Parathyroid adenoma (tissue), 2 donors: ENCODE measurements around the gene SLC4A4.

ENCODE experiments used
- H2AFZ ChIP-seq: fragments of 300-600 bp; sonication (generic); one replicate; pipeline ENCODE4 v1.7.0; 2017; ENCODE audit warnings: antibody characterized with exemption, mild to moderate bottlenecking
- H3K27ac ChIP-seq: fragments of 300-600 bp; sonication (generic); one replicate; pipeline ENCODE4 v1.7.0; 2017
- H3K27me3 ChIP-seq: fragments of 300-600 bp; sonication (generic); one replicate; pipeline ENCODE4 v1.7.0; 2017; ENCODE audit warnings: low read length; ENCODE audit not compliant: control insufficient read depth, insufficient read depth
- H3K36me3 ChIP-seq: fragments of 300-600 bp; sonication (generic); one replicate; pipeline ENCODE4 v1.7.0; 2017; ENCODE audit warnings: low read length; ENCODE audit not compliant: control insufficient read depth, insufficient read depth
- H3K4me1 ChIP-seq: fragments of 300-600 bp; sonication (generic); one replicate; pipeline ENCODE4 v1.7.0; 2017; ENCODE audit warnings: control low read depth
- H3K4me2 ChIP-seq: fragments of 300-600 bp; sonication (generic); one replicate; pipeline ENCODE4 v1.7.0; 2017; ENCODE audit warnings: low read length
- H3K4me3 ChIP-seq: fragments of 300-600 bp; sonication (generic); one replicate; pipeline ENCODE4 v1.7.0; 2017; ENCODE audit warnings: low read depth, low read length
- H3K79me2 ChIP-seq: fragments of 300-600 bp; sonication (generic); one replicate; pipeline ENCODE4 v1.7.0; 2017; ENCODE audit warnings: control low read depth
- H3K9ac ChIP-seq: fragments of 300-600 bp; sonication (generic); one replicate; pipeline ENCODE4 v1.7.0; 2017; ENCODE audit warnings: mild to moderate bottlenecking
- H3K9me3 ChIP-seq: fragments of 300-600 bp; sonication (generic); one replicate; pipeline ENCODE4 v1.7.0; 2017; ENCODE audit warnings: low read length; ENCODE audit not compliant: control insufficient read depth
- TF ChIP-seq, protein P1 (sequence below): fragments of 300-600 bp; sonication (generic); IDR thresholded peaks from one replicate; pipeline ENCODE4 v1.7.0; 2017; ENCODE audit warnings: antibody characterized with exemption, mild to moderate bottlenecking
- donor health status: primary hyperparathyroidism.

Gene SLC4A4

DNA sequence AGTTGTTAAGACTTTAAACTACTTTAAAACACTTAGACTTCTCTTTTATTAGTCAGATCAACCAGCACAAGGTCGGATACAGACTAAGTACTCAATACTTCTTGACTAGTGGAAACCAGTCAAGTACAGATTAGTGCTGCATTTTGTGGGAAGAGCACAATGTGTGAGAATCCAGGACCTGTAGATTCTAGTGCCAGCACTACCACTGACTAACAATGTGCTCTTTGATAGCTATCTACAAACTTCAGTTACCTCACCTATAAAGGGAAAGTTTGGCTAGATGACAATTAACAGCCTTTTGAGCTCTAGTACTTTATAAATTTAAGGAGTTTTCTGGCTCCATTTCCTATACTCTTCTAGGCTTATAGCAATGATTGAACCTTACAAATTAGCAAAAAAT lies 181.5 kb downstream of the SLC4A4 start:
- Histone ChIP-seq H3K27me3 (no peaks in the 10 kb centered on the region), H3K9ac (no peak overlapping the region), H3K4me1 (no peaks in the 10 kb centered on the region), H3K9me3 (no peaks in the 10 kb centered on the region), H3K79me2 (peaks cover 2% of the 10 kb centered on the region), H3K4me3 (no peak overlapping the region), H2AFZ (no peak overlapping the region), H3K4me2 (no peak overlapping the region), H3K27ac (no peak overlapping the region), H3K36me3 (no peaks in the 10 kb centered on the region)
- TF ChIP-seq, protein P1, sequence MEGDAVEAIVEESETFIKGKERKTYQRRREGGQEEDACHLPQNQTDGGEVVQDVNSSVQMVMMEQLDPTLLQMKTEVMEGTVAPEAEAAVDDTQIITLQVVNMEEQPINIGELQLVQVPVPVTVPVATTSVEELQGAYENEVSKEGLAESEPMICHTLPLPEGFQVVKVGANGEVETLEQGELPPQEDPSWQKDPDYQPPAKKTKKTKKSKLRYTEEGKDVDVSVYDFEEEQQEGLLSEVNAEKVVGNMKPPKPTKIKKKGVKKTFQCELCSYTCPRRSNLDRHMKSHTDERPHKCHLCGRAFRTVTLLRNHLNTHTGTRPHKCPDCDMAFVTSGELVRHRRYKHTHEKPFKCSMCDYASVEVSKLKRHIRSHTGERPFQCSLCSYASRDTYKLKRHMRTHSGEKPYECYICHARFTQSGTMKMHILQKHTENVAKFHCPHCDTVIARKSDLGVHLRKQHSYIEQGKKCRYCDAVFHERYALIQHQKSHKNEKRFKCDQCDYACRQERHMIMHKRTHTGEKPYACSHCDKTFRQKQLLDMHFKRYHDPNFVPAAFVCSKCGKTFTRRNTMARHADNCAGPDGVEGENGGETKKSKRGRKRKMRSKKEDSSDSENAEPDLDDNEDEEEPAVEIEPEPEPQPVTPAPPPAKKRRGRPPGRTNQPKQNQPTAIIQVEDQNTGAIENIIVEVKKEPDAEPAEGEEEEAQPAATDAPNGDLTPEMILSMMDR, result no peak

DNA sequence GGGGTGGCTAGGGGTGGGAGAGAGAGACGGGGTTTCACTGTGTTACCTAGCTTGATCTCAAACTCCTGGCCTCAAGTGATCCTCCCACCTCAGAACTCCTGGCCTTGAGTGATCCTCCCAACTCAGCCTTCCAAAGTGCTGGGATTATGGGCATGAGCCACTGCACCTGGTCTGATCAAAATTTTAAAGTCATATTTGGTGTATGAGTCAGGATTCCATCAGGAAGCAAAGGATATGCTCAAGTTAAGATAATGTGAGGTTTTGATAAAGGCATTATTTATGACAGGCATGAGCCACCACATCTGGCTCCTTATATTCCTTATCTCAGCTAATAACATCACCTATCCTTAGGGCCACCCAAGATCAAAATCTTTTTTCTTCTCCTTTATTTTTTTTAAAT lies 182.0 kb downstream of the SLC4A4 start:
- TF ChIP-seq, protein P1, result no peak
- Histone ChIP-seq H3K27ac (no peak overlapping the region), H3K4me2 (no peak overlapping the region), H3K4me1 (no peaks in the 10 kb centered on the region), H2AFZ (no peak overlapping the region), H3K36me3 (no peaks in the 10 kb centered on the region), H3K27me3 (no peaks in the 10 kb centered on the region), H3K79me2 (peaks cover 2% of the 10 kb centered on the region), H3K9ac (no peak overlapping the region), H3K9me3 (no peaks in the 10 kb centered on the region), H3K4me3 (no peak overlapping the region)

DNA sequence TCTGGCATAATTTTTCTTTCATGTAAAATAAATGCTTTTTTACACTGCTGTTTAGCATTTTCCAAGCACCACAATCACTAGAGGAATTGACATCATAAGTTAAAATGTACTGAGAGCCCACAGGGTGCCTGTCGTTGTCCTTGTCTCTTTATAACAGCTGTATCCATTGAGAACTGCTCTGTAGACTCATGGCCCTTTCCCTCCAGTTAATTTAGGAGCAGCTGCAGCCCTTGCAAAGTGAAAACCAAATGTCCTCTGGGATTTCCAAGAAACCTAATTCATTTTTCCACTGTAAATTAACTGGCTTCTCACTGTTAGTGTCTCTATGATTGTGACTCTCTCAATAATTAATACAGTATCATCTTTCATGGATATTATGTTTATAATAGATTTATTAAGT lies 185.9 kb downstream of the SLC4A4 start:
- Histone ChIP-seq H3K4me1 (no peaks in the 10 kb centered on the region), H2AFZ (no peak overlapping the region), H3K27ac (no peak overlapping the region), H3K36me3 (no peaks in the 10 kb centered on the region), H3K4me2 (no peak overlapping the region), H3K4me3 (no peak overlapping the region), H3K79me2 (no peaks in the 10 kb centered on the region), H3K27me3 (no peaks in the 10 kb centered on the region), H3K9ac (no peak overlapping the region), H3K9me3 (no peaks in the 10 kb centered on the region)
- TF ChIP-seq, protein P1, result no peak

DNA sequence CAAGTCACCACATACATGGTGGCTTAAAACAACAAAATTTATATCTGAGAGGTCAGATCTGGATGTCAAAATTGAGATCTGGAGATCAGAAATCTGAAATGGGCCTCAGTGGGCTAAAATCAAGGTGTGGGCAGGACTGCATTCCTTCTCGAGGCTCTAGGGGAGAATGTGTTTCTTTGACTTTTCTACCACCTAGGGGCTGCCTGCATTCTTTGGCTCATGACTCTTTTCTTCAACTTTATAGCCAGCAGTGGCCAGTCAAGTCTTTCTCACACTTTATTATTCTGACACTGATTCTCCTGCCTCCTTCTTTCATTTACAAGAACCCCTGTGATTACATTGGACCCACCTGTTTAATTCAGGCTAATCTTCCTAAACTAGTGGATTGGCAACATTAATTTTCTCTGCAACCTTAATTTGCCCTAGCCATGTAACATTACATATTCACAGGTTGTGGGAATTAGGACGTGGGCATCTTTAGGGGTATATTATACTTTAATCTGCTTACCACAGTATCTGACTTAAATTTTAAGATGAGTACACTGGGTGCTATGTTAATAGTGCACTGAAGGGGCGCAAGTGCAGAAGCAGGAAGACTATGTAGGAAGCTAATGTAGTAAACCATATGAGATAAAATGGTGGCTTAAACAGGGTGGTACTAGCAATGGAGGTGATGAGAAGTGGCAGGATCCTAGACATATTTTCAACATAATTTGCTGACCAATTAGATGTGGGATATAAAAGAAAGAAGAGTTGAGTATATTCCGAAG lies 188.0 kb downstream of the SLC4A4 start:
- H3K36me3 ChIP-seq, result no peaks in the 10 kb centered on the region
- no peak overlapping the region for H3K4me2 ChIP-seq
- TF ChIP-seq, protein P1, result no peak
- no peaks in the 10 kb centered on the region for H3K27me3 ChIP-seq
- no peak overlapping the region for H3K4me3 ChIP-seq
- no peaks in the 10 kb centered on the region for H3K9me3 ChIP-seq
- no peak overlapping the region for H3K9ac ChIP-seq
- no peaks in the 10 kb centered on the region for H3K79me2 ChIP-seq
- no peak overlapping the region for H2AFZ ChIP-seq
- no peak overlapping the region for H3K27ac ChIP-seq
- no peaks in the 10 kb centered on the region for H3K4me1 ChIP-seq

DNA sequence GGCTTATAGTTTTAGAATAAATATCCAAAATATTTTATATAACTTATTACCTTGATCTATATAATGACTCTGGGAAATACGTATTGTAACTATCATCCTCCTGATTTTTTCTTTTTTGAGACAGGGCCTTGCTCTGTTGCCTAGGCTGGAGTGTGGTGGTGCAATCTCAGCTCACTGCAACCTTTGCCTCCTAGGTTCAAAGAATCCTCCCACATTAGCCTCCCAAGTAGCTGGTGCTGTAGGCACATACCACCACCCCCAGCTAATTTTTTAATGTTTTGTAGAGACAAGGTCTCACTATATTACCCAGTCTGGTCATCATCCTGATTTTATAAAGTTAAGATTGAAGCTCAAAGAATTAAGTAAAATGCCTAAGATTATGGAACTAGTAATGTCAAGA lies 193.6 kb downstream of the SLC4A4 start:
- H3K36me3 ChIP-seq, result no peaks in the 10 kb centered on the region
- no peak overlapping the region for H3K9ac ChIP-seq
- H3K27me3 ChIP-seq, result no peaks in the 10 kb centered on the region
- no peak overlapping the region for H3K4me3 ChIP-seq
- no peaks in the 10 kb centered on the region for H3K79me2 ChIP-seq
- no peak overlapping the region for H3K4me2 ChIP-seq
- no peaks in the 10 kb centered on the region for H3K9me3 ChIP-seq
- no peak overlapping the region for H3K27ac ChIP-seq
- H2AFZ ChIP-seq, result no peak overlapping the region
- no peaks in the 10 kb centered on the region for H3K4me1 ChIP-seq
- TF ChIP-seq, protein P1, result no peak
